Endodermal cell (in vitro differentiated cells): ENCODE results near the gene MANF. TPM values are rescaled to one million over a fixed set of nuclear protein-coding genes. Genes with fewer than 3 reads are reported as not detected.
A peak's percentile ranks its signal among the peaks of the same experiment; 100 is the strongest.

ENCODE experiments used
- DNase-seq: peaks from one replicate; pipeline ENCODE4 v3.0.0-alpha.2; 2017
- H3K27ac ChIP-seq: 2 replicates; pipeline ENCODE4 v1.5.1; 2013; ENCODE audit warnings: mild to moderate bottlenecking, low read depth, low read length, moderate library complexity
- H3K27me3 ChIP-seq: 2 replicates; pipeline ENCODE4 v1.6.1; 2013; ENCODE audit warnings: mild to moderate bottlenecking, low read length, moderate library complexity; ENCODE audit not compliant: insufficient read depth, control insufficient read depth, poor library complexity, severe bottlenecking
- H3K36me3 ChIP-seq: 2 replicates; pipeline ENCODE4 v1.7.0; 2013; ENCODE audit warnings: mild to moderate bottlenecking, low read length, moderate library complexity; ENCODE audit not compliant: control insufficient read depth, insufficient read depth
- H3K4me1 ChIP-seq: one replicate; pipeline ENCODE4 v1.7.0; 2013; ENCODE audit warnings: low read length; ENCODE audit not compliant: control insufficient read depth, insufficient read depth
- H3K4me3 ChIP-seq: 2 replicates; pipeline ENCODE4 v1.5.1; 2013; ENCODE audit warnings: mild to moderate bottlenecking, low read length, moderate library complexity
- H3K9ac ChIP-seq: 2 replicates; pipeline ENCODE4 v1.6.1; 2013; ENCODE audit warnings: mild to moderate bottlenecking, low read length, moderate library complexity; ENCODE audit not compliant: poor library complexity, severe bottlenecking; ENCODE audit errors: extremely low read depth
- H3K9me3 ChIP-seq: 2 replicates; pipeline ENCODE4 v1.6.1; 2013; ENCODE audit warnings: mild to moderate bottlenecking, low read length, moderate library complexity; ENCODE audit not compliant: control insufficient read depth
- H3K27ac Mint-ChIP-seq: 2 replicates; pipeline ENCODE4 v1.8.0; 2020; ENCODE audit warnings: mixed read lengths
- H3K27me3 Mint-ChIP-seq: 2 replicates; pipeline ENCODE4 v1.8.0; 2021; ENCODE audit warnings: mild to moderate bottlenecking, mixed read lengths; ENCODE audit not compliant: insufficient read depth
- H3K36me3 Mint-ChIP-seq: 2 replicates; pipeline ENCODE4 v1.8.0; 2020; ENCODE audit warnings: low read depth, mixed read lengths
- H3K4me1 Mint-ChIP-seq: 2 replicates; pipeline ENCODE4 v1.8.0; 2020; ENCODE audit warnings: mixed read lengths
- H3K4me3 Mint-ChIP-seq: 2 replicates; pipeline ENCODE4 v1.8.0; 2020; ENCODE audit warnings: mild to moderate bottlenecking, moderate library complexity, mixed read lengths
- H3K9me3 Mint-ChIP-seq: 2 replicates; pipeline ENCODE4 v1.8.0; 2020; ENCODE audit warnings: mild to moderate bottlenecking, mixed read lengths
- CTCF ChIP-seq: fragments of 200-600 bp; sonication (generic); conservative IDR thresholded peaks from 2 replicates; pipeline ENCODE4 v1.5.0; 2021; ENCODE audit warnings: antibody characterized with exemption, mild to moderate bottlenecking
- whole genome bisulfite sequencing, 2 experiments: methylation state at CpG; one replicate each; pipeline versions ENCODE4 v1.1.5 to v1.1.7; 2013; ENCODE audit warnings: missing lambda C conversion rate in 2 of 2, mixed read lengths in 1 of 2; ENCODE audit not compliant: insufficient coverage in 1 of 2, insufficient read length in 1 of 2; 5-methylcytosine and 5-hydroxymethylcytosine counted together
- total RNA-seq, 2 donors: library from RNA; stranded (reverse); fragmentation: NEBNext Ultra II Directional in 1 of 2; extraction: Animal tissue kit (Norgen Biotek cat#: 25700) in 1 of 2; gene quantifications; 2 replicates in 1 of 2; 3 replicates in 1 of 2; pipeline ENCODE4 v1.2.1, GENCODE V29; 2021

MANF gene
- total RNA-seq, 2 donors from 2014 or later = 153 to 225 TPM

DNA sequence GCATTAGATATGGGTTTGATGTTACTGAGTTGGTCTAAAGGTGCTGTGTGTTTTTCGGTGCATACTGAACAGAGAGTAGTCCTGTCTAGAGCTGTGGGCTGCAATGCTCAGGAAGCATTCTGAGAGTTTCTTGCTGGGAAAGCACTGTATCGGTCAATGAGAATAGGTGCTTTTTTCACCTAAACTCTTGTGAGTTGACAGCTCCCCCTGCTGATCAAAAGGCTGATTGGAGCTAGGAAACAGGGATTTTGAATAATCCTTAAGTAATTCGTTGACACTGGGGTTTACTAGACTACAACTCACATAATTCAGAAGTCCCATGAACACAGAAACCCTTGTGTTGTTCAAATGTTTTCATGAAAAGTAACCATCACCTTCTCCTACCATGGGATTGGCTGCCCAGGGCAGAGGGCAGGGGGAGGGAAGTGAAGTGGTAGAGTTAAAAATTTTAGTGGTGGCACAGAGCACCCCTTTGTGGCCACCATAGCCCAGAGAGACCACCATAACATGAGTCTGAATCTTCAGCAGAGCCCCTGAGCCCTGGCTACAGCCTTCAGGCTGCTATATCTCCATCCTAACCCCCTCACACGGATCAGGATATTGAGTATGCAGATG lies 13.0 kb upstream of the MANF start:
- H3K27ac ChIP-seq = no peak overlapping the region
- DNase-seq = peak; percentile 89
- Mint-ChIP-seq H3K27me3 (peaks cover 1% of the 10 kb centered on the region), H3K4me1 (no peaks in the 10 kb centered on the region), H3K36me3 (peaks cover 16% of the 10 kb centered on the region), H3K27ac (no peak overlapping the region), H3K9me3 (peaks cover 15% of the 10 kb centered on the region), H3K4me3 (no peak overlapping the region)
- peaks cover 15% of the 10 kb centered on the region for H3K9me3 ChIP-seq
- 29 to 47% methylated on average over 1 to 3 of the region's 4 CpGs for WGBS, 2 experiments
- H3K9ac ChIP-seq = no peak overlapping the region
- TF ChIP-seq CTCF = peak; percentile 90
- H3K4me1 ChIP-seq = no peaks in the 10 kb centered on the region
- no peaks in the 10 kb centered on the region for H3K27me3 ChIP-seq
- H3K36me3 ChIP-seq = no peaks in the 10 kb centered on the region
- no peak overlapping the region for H3K4me3 ChIP-seq

DNA sequence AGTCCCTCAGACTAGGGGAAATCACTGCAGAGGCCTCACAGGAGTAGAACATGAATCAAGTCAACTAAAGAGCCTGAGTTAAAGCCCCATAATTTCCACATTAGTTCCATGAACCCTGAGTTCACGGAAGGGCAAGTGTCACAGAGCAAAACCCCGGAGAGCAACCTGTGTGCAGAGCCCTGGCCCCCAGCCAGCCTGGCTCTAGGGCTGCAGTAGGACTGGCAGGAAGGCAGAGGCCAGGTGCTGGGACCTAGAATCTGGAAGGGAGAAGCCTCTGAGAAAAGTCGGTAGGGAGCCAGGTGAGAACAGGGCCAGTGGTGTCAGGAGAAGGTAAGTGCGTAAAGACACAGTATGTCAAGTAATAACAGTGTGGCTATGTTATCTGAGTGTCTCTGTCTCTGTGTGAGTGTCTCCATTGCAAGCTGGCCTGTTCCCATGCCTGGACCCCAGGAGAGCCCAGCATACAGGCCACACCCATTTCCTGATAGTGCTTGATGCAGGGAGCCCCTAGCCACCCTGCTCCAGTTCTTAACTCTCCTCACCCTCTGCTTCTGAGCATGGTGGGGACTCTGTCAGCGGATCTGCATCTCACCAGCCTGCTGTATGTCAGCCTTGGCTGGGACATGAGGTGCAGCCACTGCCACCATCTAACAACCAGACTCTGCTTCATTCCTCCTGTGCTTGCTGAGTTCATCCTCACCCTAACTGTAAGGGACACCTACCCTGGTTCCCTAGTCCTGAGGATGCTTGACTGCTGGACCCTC lies 11.3 kb upstream of the MANF start:
- Mint-ChIP-seq H3K4me1 (no peaks in the 10 kb centered on the region), H3K27me3 (peaks cover 1% of the 10 kb centered on the region), H3K4me3 (no peak overlapping the region), H3K9me3 (no peaks in the 10 kb centered on the region), H3K36me3 (peaks cover 1% of the 10 kb centered on the region), H3K27ac (no peak overlapping the region)
- H3K4me1 ChIP-seq = no peaks in the 10 kb centered on the region
- no peak for DNase-seq
- 92 to 96% methylated on average over 3 to 5 of the region's 5 CpGs for WGBS, 2 experiments
- no peak overlapping the region for H3K4me3 ChIP-seq
- H3K27ac ChIP-seq = no peak overlapping the region
- no peak for TF ChIP-seq CTCF
- H3K27me3 ChIP-seq = no peaks in the 10 kb centered on the region
- H3K9me3 ChIP-seq = peaks cover 6% of the 10 kb centered on the region
- no peaks in the 10 kb centered on the region for H3K36me3 ChIP-seq
- no peak overlapping the region for H3K9ac ChIP-seq

DNA sequence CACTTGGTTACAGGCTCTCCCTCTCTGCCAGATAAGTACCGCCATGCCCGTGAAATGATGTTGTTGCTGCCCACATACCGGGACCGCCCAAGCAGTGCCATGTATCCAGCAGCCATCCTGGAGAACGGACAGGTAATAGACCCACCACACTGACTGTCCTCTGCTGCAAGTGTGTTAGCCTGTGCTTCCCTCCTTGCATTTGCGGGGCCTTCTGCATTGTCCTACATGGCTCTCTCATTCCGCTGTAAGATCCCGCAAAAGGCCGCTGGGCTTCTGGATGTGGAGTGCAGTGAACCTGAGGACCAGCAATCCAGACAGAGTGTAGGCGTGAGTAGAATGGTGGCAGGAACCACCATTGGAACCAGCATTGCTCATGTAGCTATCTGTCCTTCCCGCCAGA lies 10.6 kb upstream of the MANF start:
- peaks cover under 1% of the 10 kb centered on the region for H3K36me3 Mint-ChIP-seq
- no peak for DNase-seq
- H3K4me1 ChIP-seq = no peaks in the 10 kb centered on the region
- H3K27me3 ChIP-seq = no peaks in the 10 kb centered on the region
- H3K27me3 Mint-ChIP-seq = peaks cover under 1% of the 10 kb centered on the region
- no peaks in the 10 kb centered on the region for H3K36me3 ChIP-seq
- no peaks in the 10 kb centered on the region for H3K9me3 Mint-ChIP-seq
- H3K4me3 Mint-ChIP-seq = no peak overlapping the region
- WGBS, 2 experiments = 94 to 95% methylated on average over 10 to 11 of the region's 11 CpGs
- H3K27ac Mint-ChIP-seq = no peak overlapping the region
- H3K4me3 ChIP-seq = no peak overlapping the region
- TF ChIP-seq CTCF = no peak
- no peak overlapping the region for H3K27ac ChIP-seq
- H3K9ac ChIP-seq = no peak overlapping the region
- H3K4me1 Mint-ChIP-seq = no peaks in the 10 kb centered on the region
- peaks cover 6% of the 10 kb centered on the region for H3K9me3 ChIP-seq
